C4-2B (cell line): ENCODE data around the gene TOM1L2.

ENCODE experiments used
- CTCF ChIP-seq: fragments of 450-650 bp; conservative IDR thresholded peaks from 2 replicates; pipeline ENCODE4 v1.5.1; 2017; ENCODE audit warnings: mild to moderate bottlenecking
- ZFX ChIP-seq: fragments of 450-650 bp; IDR thresholded peaks from 2 replicates; pipeline ENCODE4 v1.6.1; 2017

DNA sequence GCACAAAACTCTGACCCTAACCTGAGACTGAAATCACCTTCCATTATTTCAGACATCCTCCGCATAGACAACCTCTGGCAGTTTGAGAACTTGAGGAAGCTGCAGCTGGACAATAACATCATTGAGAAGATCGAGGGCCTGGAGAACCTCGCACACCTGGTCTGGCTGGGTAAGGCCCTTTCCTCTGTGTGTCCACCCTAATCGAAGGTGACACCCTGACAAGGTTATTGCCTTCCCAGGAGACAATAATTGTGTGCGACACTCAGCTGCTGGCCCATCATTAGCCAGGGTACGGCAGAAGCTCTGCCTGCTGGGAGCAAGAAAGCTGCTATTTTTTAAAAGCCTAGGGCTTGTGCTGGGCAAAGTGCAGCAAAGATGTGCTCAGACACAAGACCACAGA is 11.6 kb upstream of the TOM1L2 start:
- TF ChIP-seq CTCF: no peak
- TF ChIP-seq ZFX: no peak
